ENCODE measurements around the gene ZYG11A. TPM values are rescaled to one million over a fixed set of nuclear protein-coding genes. Genes with fewer than 3 reads are reported as not detected.

ZYG11A gene
- total RNA-seq, 4 donors from 2014 or later: not detected

DNA sequence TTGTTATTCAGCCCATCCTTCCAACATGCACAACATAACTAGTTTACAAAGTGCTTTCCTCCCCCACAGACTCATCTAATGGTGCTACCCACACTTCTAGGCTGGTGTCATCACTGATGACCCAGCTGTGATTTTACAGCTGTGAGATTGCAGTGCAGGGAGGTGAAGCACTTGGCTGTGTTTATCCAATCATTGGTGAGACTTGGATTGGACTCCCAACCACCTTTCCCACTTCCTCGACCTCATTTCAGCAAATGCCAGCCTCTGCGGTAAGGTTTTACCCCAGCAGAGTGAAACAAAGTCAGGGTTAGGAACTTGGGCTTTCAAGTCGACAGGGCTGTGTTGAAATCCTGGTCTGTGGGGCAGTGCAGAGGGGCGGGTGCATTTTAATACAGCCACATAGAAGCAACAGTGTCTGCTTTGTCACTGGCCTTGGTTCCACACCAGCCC is 56.9 kb downstream of the ZYG11A start:
- Histone ChIP-seq H3K4me3 (no peak overlapping the region), H3K4me1 (peaks cover 1 to 3% of the 10 kb centered on the region in 2 donors), H3K9me3 (no peaks in the 10 kb centered on the region), H3K27me3 (no peaks in the 10 kb centered on the region), H3K36me3 (peaks cover 0 to 8% of the 10 kb centered on the region in 2 donors), H3K27ac (no peak overlapping the region)
- ATAC-seq (no peak), DNase-seq (no peak)
- TF ChIP-seq, protein P1, sequence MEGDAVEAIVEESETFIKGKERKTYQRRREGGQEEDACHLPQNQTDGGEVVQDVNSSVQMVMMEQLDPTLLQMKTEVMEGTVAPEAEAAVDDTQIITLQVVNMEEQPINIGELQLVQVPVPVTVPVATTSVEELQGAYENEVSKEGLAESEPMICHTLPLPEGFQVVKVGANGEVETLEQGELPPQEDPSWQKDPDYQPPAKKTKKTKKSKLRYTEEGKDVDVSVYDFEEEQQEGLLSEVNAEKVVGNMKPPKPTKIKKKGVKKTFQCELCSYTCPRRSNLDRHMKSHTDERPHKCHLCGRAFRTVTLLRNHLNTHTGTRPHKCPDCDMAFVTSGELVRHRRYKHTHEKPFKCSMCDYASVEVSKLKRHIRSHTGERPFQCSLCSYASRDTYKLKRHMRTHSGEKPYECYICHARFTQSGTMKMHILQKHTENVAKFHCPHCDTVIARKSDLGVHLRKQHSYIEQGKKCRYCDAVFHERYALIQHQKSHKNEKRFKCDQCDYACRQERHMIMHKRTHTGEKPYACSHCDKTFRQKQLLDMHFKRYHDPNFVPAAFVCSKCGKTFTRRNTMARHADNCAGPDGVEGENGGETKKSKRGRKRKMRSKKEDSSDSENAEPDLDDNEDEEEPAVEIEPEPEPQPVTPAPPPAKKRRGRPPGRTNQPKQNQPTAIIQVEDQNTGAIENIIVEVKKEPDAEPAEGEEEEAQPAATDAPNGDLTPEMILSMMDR (IDR thresholded peaks at IDR 0.05 in 4 of 5, conservative IDR thresholded peaks at IDR 0.05 in 1 of 5): no peak
- TF ChIP-seq POLR2A (IDR thresholded peaks at IDR 0.05): no peak
- intact Hi-C loops (cut with DNase I; ENCODE audit: low total_unique reads) (no loop called here), in situ Hi-C loops (cut with MboI; ENCODE audit: low sequenced_read_pairs in 4 of 4) (no loop called here)

DNA sequence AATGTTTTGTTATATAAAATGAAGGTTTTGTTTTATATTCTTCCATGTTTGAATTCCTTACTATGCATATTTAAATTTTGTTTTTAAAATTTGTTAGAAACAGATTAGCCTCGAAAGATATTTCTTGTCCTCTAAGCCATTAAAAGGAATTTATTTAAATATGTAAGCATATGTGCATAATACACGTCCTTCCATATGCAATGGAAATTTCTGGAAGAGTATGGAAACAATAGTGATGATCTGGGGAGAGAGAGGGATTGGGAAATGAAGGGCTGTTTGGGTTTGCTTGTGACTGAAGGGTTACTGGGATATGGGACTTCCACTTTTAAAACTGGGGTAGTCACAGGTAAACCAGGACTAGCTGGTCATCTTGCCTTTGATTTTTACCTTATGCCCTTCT is 57.8 kb downstream of the ZYG11A start:
- in situ Hi-C loops (cut with MboI; ENCODE audit: low sequenced_read_pairs in 4 of 4) (loop anchor here in 2 of 4 donors (25.0 kb wide), 1 partner anchor 287 kb away; the partner anchor contains the start of gene CPT2 (in 2 of the 2)), intact Hi-C loops (cut with DNase I; ENCODE audit: low total_unique reads) (no loop called here)
- Histone ChIP-seq H3K27ac (no peak overlapping the region), H3K4me1 (peaks cover 9 to 10% of the 10 kb centered on the region in 2 donors), H3K4me3 (no peak overlapping the region), H3K36me3 (peaks cover 0 to 8% of the 10 kb centered on the region in 2 donors), H3K27me3 (no peaks in the 10 kb centered on the region), H3K9me3 (no peaks in the 10 kb centered on the region)
- no peak for DNase-seq
- TF ChIP-seq, protein P1 (IDR thresholded peaks at IDR 0.05 in 4 of 5, conservative IDR thresholded peaks at IDR 0.05 in 1 of 5): no peak
- TF ChIP-seq POLR2A (IDR thresholded peaks at IDR 0.05): no peak
- ATAC-seq: no peak

DNA sequence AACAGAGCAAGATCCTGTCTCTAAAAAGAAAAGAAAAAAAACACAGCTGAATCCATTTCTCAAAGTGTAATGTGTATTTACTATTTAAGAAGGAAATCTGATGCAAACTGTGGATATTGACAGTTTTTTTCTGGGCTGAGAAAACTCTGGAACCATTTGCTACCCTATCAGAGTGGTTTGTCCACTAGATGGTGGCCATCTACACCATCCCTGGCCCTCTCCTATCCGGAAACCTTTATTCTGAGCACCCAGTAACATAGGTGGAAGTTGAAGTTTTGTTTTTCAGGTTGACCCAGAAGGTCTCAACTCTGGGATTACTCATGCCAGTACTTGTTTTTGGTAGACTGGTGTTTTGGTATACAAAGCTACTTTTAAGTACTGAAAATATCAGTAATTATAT is 58.8 kb downstream of the ZYG11A start:
- in situ Hi-C loops (cut with MboI; ENCODE audit: low sequenced_read_pairs in 4 of 4): loop anchor here in 2 of 4 donors (25.0 kb wide), 1 partner anchor 286 kb away; the partner anchor contains the start of gene CPT2 (in 2 of the 2)
- ATAC-seq (no peak), DNase-seq (no peak)
- intact Hi-C loops (cut with DNase I; ENCODE audit: low total_unique reads): no loop called here
- Histone ChIP-seq H3K36me3 (peaks cover 0 to 8% of the 10 kb centered on the region in 2 donors), H3K27ac (no peak overlapping the region), H3K27me3 (no peaks in the 10 kb centered on the region), H3K4me1 (peaks cover 18 to 20% of the 10 kb centered on the region in 2 donors), H3K9me3 (no peaks in the 10 kb centered on the region), H3K4me3 (no peak overlapping the region)
- TF ChIP-seq POLR2A (IDR thresholded peaks at IDR 0.05): no peak
- TF ChIP-seq, protein P1 (IDR thresholded peaks at IDR 0.05 in 4 of 5, conservative IDR thresholded peaks at IDR 0.05 in 1 of 5): peak in 1 of 5 experiments; percentile 24

DNA sequence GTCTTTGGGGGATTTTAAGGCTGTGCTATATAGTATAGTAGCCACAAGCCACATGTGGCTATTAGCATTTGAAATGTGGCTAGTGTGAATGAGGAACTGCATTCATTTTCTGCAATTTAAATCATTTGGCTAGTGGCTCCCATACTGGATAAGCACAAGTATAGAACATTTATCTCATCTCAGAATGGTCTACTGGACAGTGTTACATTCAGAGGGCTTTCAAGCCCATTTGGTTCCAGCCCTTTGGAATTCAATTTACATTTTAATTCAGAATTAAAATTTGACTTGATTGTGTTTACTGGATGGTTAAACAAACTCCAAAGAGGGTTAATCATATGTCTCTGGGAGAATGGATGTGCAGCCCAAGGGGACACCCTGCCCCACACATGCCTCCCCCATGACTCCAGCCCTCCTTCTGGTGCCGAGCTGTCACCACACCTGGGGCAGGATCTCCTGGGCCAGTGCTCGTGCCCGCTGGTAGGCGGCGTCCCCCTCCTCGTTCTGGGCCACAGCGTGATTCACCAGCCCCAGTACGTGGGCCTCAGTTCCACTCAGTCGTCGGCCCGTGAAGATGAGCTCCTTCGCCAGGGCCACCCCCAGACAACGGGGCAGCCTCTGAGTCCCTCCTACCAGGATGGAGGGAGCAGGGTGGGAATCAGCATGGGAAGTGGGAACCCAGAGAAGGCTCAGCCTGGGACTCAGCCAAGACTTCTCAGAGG is 61.8 kb downstream of the ZYG11A start:
- no peak for TF ChIP-seq POLR2A (IDR thresholded peaks at IDR 0.05)
- TF ChIP-seq, protein P1 (IDR thresholded peaks at IDR 0.05 in 4 of 5, conservative IDR thresholded peaks at IDR 0.05 in 1 of 5): no peak
- intact Hi-C loops (cut with DNase I; ENCODE audit: low total_unique reads): no loop called here

More for the DNA sequence above, 61.8 kb downstream of the ZYG11A start:
- Histone ChIP-seq H3K27ac (peak overlapping the region; percentile 79 to 94 (median 86)), H3K27me3 (no peaks in the 10 kb centered on the region), H3K4me1 (peaks cover 21 to 22% of the 10 kb centered on the region in 2 donors), H3K9me3 (no peaks in the 10 kb centered on the region), H3K36me3 (peaks cover 0 to 10% of the 10 kb centered on the region in 2 donors), H3K4me3 (no peak overlapping the region)
- ATAC-seq (no peak), DNase-seq (no peak)
- in situ Hi-C loops (cut with MboI; ENCODE audit: low sequenced_read_pairs in 4 of 4): loop anchor here in 2 of 4 donors (25.0 kb wide), 1 partner anchor 283 kb away; the partner anchor contains the start of gene CPT2 (in 2 of the 2)
